Panc1 (cell line): ENCODE results near the gene DSCAM. TPM values are rescaled to one million over a fixed set of nuclear protein-coding genes. Genes with fewer than 3 reads are reported as not detected.

Experiments used
- ATAC-seq: fragments of 200-7000 bp; cut with Tn5 transposase; 2 replicates; pipeline ENCODE4 v1.9.1; 2020; ENCODE audit warnings: mild to moderate bottlenecking, moderate library complexity
- BruUV-seq: library from RNA; stranded (reverse); fragments of 400-500 nt; replicated peaks from 2 replicates; lab custom pipeline; 2021; lab: Mats Ljungman, UMichigan
- CTCF ChIA-PET: fragments of 300-600 bp; sonication (Branson Sonifier 250); formaldehyde crosslinking; loops from one replicate; lab custom pipeline; 2022; ENCODE audit warnings: antibody characterized with exemption; lab: Charles Lee
- POLR2A ChIA-PET: fragments of 300-600 bp; sonication (Branson Sonifier 250); formaldehyde crosslinking; loops from one replicate; lab custom pipeline; 2022; ENCODE audit warnings: antibody characterized with exemption; lab: Charles Lee
- DNase-seq: peaks from one replicate; pipeline ENCODE4 v3.0.0-alpha.2; 2010; ENCODE audit warnings: low read depth, low spot score
- H3K27ac ChIP-seq: 2 replicates; pipeline ENCODE4 v1.5.1; 2011; ENCODE audit warnings: mild to moderate bottlenecking, low read length, inconsistent platforms
- H3K27me3 ChIP-seq: fragments of 200-500 bp; sonication (Bioruptor generic); 2 replicates; pipeline ENCODE4 v1.6.0; 2014; ENCODE audit warnings: low read length, inconsistent platforms; ENCODE audit not compliant: control insufficient read depth, insufficient read depth
- H3K36me3 ChIP-seq: fragments of 200-500 bp; sonication (Bioruptor generic); 2 replicates; pipeline ENCODE4 v1.5.1; 2014; ENCODE audit warnings: inconsistent platforms, mild to moderate bottlenecking, low read length, moderate library complexity; ENCODE audit not compliant: control insufficient read depth, insufficient read depth
- H3K4me1 ChIP-seq: 2 replicates; pipeline ENCODE4 v1.5.1; 2011; ENCODE audit warnings: inconsistent platforms, mild to moderate bottlenecking, low read length, moderate library complexity; ENCODE audit not compliant: control insufficient read depth, insufficient read depth
- H3K4me3 ChIP-seq, 2 experiments: 2 replicates each; pipeline ENCODE4 v1.5.1; 2011 to 2012; ENCODE audit warnings: low read depth in 2 of 2, low read length in 2 of 2, mild to moderate bottlenecking in 2 of 2, inconsistent platforms in 1 of 2, moderate library complexity in 1 of 2
- H3K9me3 ChIP-seq: fragments of 200-500 bp; sonication (Bioruptor generic); 2 replicates; pipeline ENCODE4 v1.5.1; 2014; ENCODE audit warnings: low read depth, mild to moderate bottlenecking, inconsistent platforms, low read length, moderate library complexity; ENCODE audit not compliant: control insufficient read depth, insufficient read depth
- CTCF ChIP-seq: fragments of 450-650 bp; IDR thresholded peaks from 2 replicates; pipeline ENCODE4 v1.5.1; 2017; ENCODE audit warnings: mild to moderate bottlenecking
- POLR2AphosphoS5 ChIP-seq: IDR thresholded peaks from 2 replicates; pipeline ENCODE4 v1.6.1; 2012; ENCODE audit warnings: mild to moderate bottlenecking, low read depth, low read length, moderate library complexity
- REST ChIP-seq, 2 experiments: IDR thresholded peaks; 2 replicates each; pipeline ENCODE4 v1.6.1; 2011 to 2012; ENCODE audit warnings: low read depth in 2 of 2, control low read depth in 1 of 2, low read length in 1 of 2, mild to moderate bottlenecking in 1 of 2, moderate library complexity in 1 of 2; ENCODE audit not compliant: insufficient read depth in 1 of 2
- SIN3A ChIP-seq: IDR thresholded peaks from 2 replicates; pipeline ENCODE4 v1.6.1; 2012; ENCODE audit warnings: low read depth, mild to moderate bottlenecking, low read length, moderate library complexity, borderline replicate concordance; ENCODE audit not compliant: insufficient read depth
- TCF7L2 ChIP-seq: IDR thresholded peaks from 2 replicates; pipeline ENCODE4 v1.6.1; 2011; ENCODE audit warnings: mild to moderate bottlenecking, low read depth, low read length, inconsistent platforms
- in situ Hi-C: cut with HindIII; loops from 2 replicates; pipeline ENCODE4 v1.10.0; 2016; ENCODE audit warnings: low sequenced_read_pairs, low pct_unique_long_range_greater_than_20kb
- intact Hi-C: fragments of 100-400 bp; cut with micrococcal nuclease; formaldehyde crosslinking; loops from one replicate; pipeline ENCODE4 v1.10.0; 2022; ENCODE audit not compliant: unreplicated experiment
- total RNA-seq: library from RNA; stranded (reverse); gene quantifications from one replicate; pipeline ENCODE4 v1.2.1, GENCODE V29; 2021; ENCODE audit not compliant: unreplicated experiment

Gene DSCAM
- total RNA-seq, 1 experiment from 2014 or later: not detected

GRCh38 chr21:40717028-40717427, 129.9 kb downstream of the DSCAM start:
- H3K4me1 ChIP-seq: no peaks in the 10 kb centered on the region
- POLR2A ChIA-PET: no interaction called here
- H3K27me3 ChIP-seq: no peaks in the 10 kb centered on the region
- ATAC-seq (no peak), DNase-seq (no peak)
- no peak for TF ChIP-seq REST (IDR thresholded peaks at IDR 0.05; ENCODE audit: insufficient read depth in 1 of 2, low read depth in 2 of 2, low read length in 1 of 2)
- no peak for TF ChIP-seq POLR2AphosphoS5
- no peak for TF ChIP-seq CTCF
- TF ChIP-seq TCF7L2: no peak
- TF ChIP-seq SIN3A: no peak
- no peaks in the 10 kb centered on the region for H3K9me3 ChIP-seq
- H3K4me3 ChIP-seq: no peak overlapping the region
- in situ Hi-C loops (no loop called here), intact Hi-C loops (no loop called here)
- H3K27ac ChIP-seq: no peak overlapping the region
- no peaks in the 10 kb centered on the region for H3K36me3 ChIP-seq
- CTCF ChIA-PET: no interaction called here
- no TSS peak for BruUV-seq

GRCh38 chr21:40714536-40714935, 132.4 kb downstream of the DSCAM start:
- Histone ChIP-seq H3K27ac (no peak overlapping the region), H3K4me1 (no peaks in the 10 kb centered on the region), H3K36me3 (no peaks in the 10 kb centered on the region), H3K4me3 (no peak overlapping the region), H3K9me3 (no peaks in the 10 kb centered on the region), H3K27me3 (no peaks in the 10 kb centered on the region)
- ATAC-seq (no peak), DNase-seq (no peak)
- intact Hi-C loops (no loop called here), in situ Hi-C loops (no loop called here)
- TF ChIP-seq POLR2AphosphoS5: no peak
- TF ChIP-seq REST (IDR thresholded peaks at IDR 0.05; ENCODE audit: insufficient read depth in 1 of 2, low read depth in 2 of 2, low read length in 1 of 2): no peak
- no peak for TF ChIP-seq SIN3A
- no peak for TF ChIP-seq CTCF
- no peak for TF ChIP-seq TCF7L2
- ChIA-PET CTCF (no interaction called here), POLR2A (no interaction called here)
- BruUV-seq: no TSS peak
